Activated naive CD4-positive, alpha-beta T cell treated with anti-CD3 and anti-CD28 coated beads, Interleukin-2, amount 50 U/mL, for 16 hours (primary cell): ENCODE data around the gene NBAS.
"Not testable (repeated sequence)": the region's sequence is repeated elsewhere in the genome, so short reads cannot be mapped to it uniquely, and the experiment has no call there.

ENCODE experiments used
- DNase-seq: peaks from one replicate; pipeline ENCODE4 v3.0.0-alpha.2; 2020

The NBAS gene

DNA sequence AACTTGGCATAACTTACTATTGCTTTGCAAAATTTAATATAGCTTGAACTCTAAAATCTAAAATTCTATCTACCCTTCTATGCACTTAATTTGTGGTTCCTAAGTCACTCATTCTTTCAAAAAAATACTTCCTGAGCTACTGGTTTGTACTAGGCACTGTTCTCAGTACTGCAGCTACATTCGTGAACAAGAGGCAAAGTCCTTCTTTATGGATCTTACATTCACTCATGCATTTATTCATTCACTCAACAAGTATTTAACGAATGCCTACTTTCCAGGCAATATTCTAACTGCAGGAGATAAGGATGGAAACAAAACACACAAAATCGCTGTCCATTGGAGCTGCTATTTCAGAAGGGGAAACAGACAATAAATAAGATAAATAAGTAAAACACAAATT lies 104.8 kb downstream of the NBAS start:
- no peak for DNase-seq

DNA sequence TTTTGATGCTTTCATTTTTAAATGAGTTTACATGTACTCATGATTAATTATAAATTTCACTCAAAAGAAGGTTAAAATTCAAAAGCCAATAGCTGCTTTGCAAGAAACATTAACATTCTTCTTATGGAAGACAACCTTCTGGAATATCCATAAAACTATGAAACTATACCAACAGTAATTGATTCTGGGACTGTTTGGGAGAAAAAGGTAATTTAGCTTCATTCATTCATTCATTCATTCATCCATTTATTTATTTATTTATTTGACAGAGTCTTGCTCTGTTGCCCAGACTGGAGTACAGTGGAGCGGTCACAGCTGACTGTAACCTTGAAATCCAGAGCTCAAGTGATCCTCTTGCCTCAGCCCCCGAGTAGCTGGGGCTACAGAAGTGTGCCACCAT lies 110.3 kb downstream of the NBAS start:
- no peak for DNase-seq

- DNase-seq = no peak
These were observed 111.4 kb downstream of the NBAS start for GRCh38 chr2:15449556-15450236.

DNA sequence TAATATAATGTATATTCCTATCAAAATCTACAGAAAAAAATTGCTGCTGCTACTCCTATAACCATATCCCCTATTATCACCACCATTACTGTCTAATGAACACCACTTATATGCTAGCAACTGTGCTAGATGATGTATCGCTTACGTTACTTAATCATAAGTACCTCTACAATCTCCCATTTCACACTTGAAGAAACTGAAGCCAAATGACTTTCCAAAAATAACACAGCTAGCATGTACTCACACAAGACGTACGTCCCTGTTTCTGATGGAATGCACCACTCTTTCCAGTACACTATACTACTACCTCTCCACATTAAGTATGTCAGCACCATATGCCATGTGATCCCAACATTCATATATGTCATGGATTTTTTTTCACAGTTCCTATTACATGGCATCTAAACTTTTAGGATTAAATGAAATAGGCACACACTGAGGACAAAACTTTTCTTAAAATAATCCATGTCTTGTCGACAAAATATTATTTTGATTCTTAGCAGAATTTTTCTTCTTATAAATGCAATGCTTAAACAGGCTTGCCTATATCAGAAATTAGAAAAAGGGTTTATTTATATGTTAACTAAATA lies 112.8 kb downstream of the NBAS start:
- DNase-seq = no peak

GRCh38 chr2:15447381-15447780 lies 113.8 kb downstream of the NBAS start:
- DNase-seq = no peak

DNA sequence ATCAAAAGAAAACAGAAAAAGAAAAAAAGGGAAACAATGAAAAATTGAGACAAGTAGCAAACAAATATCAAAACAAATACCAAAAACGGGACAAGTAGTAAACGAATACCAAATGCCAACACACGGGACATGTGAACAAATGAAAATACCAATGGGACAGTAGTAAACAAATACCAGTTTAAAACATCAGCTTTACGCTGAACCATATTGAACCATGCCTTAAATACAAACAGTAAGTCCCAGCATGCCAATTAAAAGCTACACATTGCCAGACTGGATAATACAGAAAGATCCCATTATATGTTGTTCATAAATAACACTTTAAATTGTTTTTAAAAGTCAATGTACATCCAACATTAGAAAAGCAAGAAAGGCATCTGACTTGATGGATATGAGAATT lies 114.2 kb downstream of the NBAS start:
- no peak for DNase-seq

DNA sequence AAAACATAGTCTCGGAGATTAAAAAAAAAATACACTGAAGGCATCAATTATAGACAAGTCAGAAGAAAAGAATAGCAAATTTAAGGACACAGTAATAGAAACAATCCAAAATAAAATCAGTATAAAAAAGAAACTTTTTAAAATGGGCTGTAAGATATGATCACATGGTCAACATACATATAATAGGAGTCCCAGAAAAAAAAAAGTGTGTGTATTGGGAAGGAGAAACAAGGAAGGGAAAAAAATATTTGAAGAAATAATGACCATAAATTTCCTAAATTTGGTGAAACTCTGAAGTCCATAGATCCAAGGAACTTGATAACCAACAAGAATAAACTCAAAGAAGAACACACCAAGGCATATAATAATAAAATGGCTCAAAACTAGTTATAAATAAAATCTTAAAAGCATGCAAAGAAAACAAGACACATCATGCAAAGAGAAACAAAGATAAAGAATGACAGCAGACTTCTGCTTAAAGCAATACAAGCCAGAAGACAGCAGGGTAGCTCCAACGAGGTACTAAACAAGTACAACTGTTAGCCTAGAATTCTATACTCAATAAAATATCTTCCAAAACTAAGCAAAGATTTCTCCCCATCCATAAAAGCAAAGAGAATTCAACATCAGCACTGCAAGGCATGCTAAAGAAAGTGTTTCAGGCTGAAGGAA lies 115.1 kb downstream of the NBAS start:
- DNase-seq = no peak

DNA sequence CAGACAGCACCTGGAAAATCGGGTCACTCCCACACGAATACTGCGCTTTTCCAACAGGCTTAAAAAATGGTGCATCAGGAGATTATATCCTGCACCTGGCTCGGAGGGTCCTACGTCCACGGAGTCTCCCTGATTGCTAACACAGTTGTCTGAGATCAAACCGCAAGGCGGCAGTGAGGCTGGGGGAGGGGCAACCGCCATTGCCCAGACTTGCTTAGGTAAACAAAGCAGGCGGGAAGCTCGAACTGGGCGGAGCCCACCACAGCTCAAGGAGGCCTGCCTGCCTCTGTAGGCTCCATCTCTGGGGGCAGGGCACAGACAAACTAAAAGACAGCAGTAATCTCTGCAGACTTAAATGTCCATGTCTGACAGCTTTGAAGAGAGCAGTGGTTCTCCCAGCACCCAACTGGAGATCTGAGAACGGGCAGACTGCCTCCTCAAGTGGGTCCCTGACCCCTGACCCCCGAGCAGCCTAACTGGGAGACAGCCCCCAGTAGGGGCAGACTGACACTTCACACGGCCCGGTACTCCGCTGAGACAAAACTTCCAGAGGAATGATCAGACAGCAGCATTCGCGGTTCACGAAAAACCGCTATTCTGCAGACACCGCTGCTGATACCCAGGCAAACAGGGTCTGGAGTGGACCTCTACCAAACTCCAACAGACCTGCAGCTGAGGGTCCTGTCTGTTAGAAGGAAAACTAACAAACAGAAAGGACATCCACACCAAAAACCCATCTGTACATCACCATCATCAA lies 121.2 kb downstream of the NBAS start:
- not testable (repeated sequence) for DNase-seq

- DNase-seq = not testable (repeated sequence)
These were observed 121.8 kb downstream of the NBAS start for GRCh38 chr2:15439366-15439765.

GRCh38 chr2:15436195-15436594 lies 124.9 kb downstream of the NBAS start:
- DNase-seq = no peak

DNA sequence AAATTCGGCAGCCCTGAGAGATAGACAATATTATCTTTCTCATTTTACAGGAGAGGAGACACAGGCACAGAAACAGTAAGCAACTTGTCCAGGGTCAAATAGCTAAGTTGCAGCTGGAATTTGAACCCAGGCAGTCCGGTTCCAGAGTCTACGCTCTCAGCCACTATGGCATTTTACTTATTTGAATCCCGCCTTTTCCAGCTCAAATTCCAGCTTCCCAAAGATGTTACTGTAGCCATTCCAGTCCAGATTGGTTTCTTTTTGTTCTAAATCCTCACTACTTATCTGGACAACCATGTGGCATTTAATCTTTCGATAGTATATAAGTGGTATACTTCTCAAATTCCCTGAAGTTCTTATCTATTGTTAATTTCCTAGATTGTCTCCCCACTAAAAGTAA lies 125.7 kb downstream of the NBAS start:
- no peak for DNase-seq

GRCh38 chr2:15432642-15433256 lies 128.4 kb downstream of the NBAS start:
- DNase-seq = no peak

DNA sequence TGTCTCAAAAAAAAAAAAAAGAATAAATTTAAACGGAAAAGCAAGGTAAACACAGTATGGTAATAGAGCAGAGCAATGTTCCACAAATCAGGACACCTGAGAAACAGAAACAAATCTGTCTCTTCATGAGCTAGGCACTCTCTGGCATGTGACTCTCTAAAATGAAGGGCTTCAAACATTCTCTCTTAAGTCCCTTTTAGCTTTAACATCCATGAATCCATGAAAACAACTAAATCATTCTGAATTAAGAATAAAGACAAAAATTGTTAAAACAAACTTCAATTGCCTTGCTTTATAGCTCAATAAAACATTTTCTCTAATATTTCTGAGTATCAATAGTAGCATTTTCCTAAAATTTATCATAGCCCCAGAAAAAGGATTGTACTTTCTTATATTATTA lies 132.1 kb downstream of the NBAS start:
- no peak for DNase-seq

- DNase-seq = no peak
These were observed 133.1 kb downstream of the NBAS start for GRCh38 chr2:15427987-15428386.

GRCh38 chr2:15426606-15427005 lies 134.5 kb downstream of the NBAS start:
- DNase-seq = no peak

- DNase-seq = no peak
These were observed 135.4 kb downstream of the NBAS start for GRCh38 chr2:15425712-15426111.

- DNase-seq = no peak
These were observed 139.4 kb downstream of the NBAS start for GRCh38 chr2:15421753-15422152.

GRCh38 chr2:15415748-15416147 lies 145.4 kb downstream of the NBAS start:
- no peak for DNase-seq

GRCh38 chr2:15412779-15413178 lies 148.4 kb downstream of the NBAS start:
- no peak for DNase-seq

- no peak for DNase-seq
These were observed 148.8 kb downstream of the NBAS start for GRCh38 chr2:15412309-15412708.

DNA sequence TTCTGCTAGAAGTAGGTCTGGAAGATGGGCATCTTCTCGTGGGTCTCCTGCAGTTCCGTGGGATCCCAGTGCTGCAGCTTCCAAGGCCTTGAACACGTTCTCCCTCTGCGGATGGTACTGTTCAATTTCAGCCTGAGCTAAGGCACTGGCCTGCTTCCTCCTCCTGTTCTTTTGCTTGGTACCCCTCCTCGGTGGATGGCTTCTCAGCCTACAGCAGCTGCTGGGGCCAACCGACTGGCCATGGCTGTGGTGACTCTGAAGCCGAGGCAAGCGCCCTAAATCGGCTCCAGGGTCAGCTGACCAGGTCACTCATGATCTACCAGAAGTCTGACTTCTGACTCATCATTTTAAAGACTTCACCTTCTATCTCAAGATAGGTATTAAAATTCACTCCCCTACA lies 150.2 kb downstream of the NBAS start:
- no peak for DNase-seq

GRCh38 chr2:15408759-15409158 lies 152.4 kb downstream of the NBAS start:
- DNase-seq = no peak

DNA sequence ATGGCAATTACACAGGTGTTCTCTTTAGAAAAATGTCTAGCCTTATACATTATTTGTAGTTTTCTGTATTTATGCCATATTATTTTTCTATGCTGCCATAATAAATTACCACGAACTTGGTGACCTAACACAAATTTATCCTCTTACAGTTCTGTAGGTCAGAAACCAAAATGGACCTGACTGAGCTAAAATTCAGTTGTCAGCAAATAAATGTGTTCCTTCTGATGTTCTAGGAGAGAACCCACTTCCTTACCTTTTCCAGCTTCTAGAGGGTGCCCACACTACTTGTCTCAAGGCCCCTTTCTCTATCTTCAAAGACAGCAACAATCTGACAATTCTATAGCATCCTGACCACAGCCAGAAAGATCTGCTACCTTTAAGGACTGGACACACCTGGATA lies 153.5 kb downstream of the NBAS start:
- DNase-seq = no peak
